SK-N-SH treated with all-trans-retinoic acid at 6 μM for 48 hours (cell line): ENCODE data around the gene NNAT.

Experiments
- ATAC-seq: fragments of 200-7000 bp; cut with Tn5 transposase; 3 replicates; pipeline ENCODE4 v1.9.1; 2020; ENCODE audit warnings: mild to moderate bottlenecking, moderate library complexity
- ARNTL ChIP-seq: fragments of 450-650 bp; formaldehyde crosslinking; IDR thresholded peaks from 2 replicates; pipeline ENCODE4 v1.5.0; 2020; ENCODE audit warnings: low read depth, mild to moderate bottlenecking, moderate library complexity, borderline replicate concordance
- BACH2 ChIP-seq: fragments of 250-450 bp; sonication (Bioruptor Pico); IDR thresholded peaks from 2 replicates; pipeline ENCODE4 v1.9.0; 2021; ENCODE audit warnings: mild to moderate bottlenecking, borderline replicate concordance
- CREB5 ChIP-seq: fragments of 250-450 bp; sonication (Bioruptor Pico); IDR thresholded peaks from 2 replicates; pipeline ENCODE4 v1.5.1; 2020; ENCODE audit warnings: low read depth, mild to moderate bottlenecking, moderate library complexity
- CSDC2 ChIP-seq: fragments of 250-450 bp; sonication (Bioruptor Pico); IDR thresholded peaks from 2 replicates; pipeline ENCODE4 v1.5.0; 2020; ENCODE audit warnings: mild to moderate bottlenecking, moderate library complexity
- ESRRG ChIP-seq: fragments of 250-450 bp; sonication (Bioruptor Pico); IDR thresholded peaks from 2 replicates; pipeline ENCODE4 v1.6.1; 2021; ENCODE audit warnings: mild to moderate bottlenecking
- GLIS3 ChIP-seq: fragments of 250-450 bp; sonication (Bioruptor Pico); IDR thresholded peaks from 2 replicates; pipeline ENCODE4 v1.5.0; 2020; ENCODE audit warnings: mild to moderate bottlenecking, moderate library complexity
- ISL1 ChIP-seq: fragments of 250-450 bp; sonication (Bioruptor Pico); IDR thresholded peaks from 2 replicates; pipeline ENCODE4 v2.1.2; 2022; ENCODE audit warnings: mild to moderate bottlenecking, moderate library complexity
- OSR1 ChIP-seq: fragments of 250-450 bp; sonication (Bioruptor Pico); IDR thresholded peaks from 2 replicates; pipeline ENCODE4 v1.8.0; 2022; ENCODE audit warnings: moderate library complexity, mild to moderate bottlenecking, inconsistent platforms
- PATZ1 ChIP-seq: fragments of 250-450 bp; sonication (Bioruptor Pico); IDR thresholded peaks from 2 replicates; pipeline ENCODE4 v1.8.0; 2020; ENCODE audit warnings: mild to moderate bottlenecking, moderate library complexity, borderline replicate concordance
- POU6F1 ChIP-seq: fragments of 250-450 bp; sonication (Bioruptor Pico); IDR thresholded peaks from 2 replicates; pipeline ENCODE4 v1.8.0; 2021; ENCODE audit warnings: low read depth, mild to moderate bottlenecking, moderate library complexity, borderline replicate concordance
- PPARA ChIP-seq: fragments of 250-450 bp; sonication (Bioruptor Pico); IDR thresholded peaks from 2 replicates; pipeline ENCODE4 v1.5.0; 2020; ENCODE audit warnings: mild to moderate bottlenecking, borderline replicate concordance
- RARB ChIP-seq: fragments of 250-450 bp; sonication (Bioruptor Pico); IDR thresholded peaks from 2 replicates; pipeline ENCODE4 v1.8.0; 2021; ENCODE audit warnings: mild to moderate bottlenecking, moderate library complexity
- SNAI2 ChIP-seq: fragments of 250-450 bp; sonication (Bioruptor Pico); IDR thresholded peaks from 2 replicates; pipeline ENCODE4 v1.5.0; 2020; ENCODE audit warnings: mild to moderate bottlenecking, moderate library complexity
- TCF4 ChIP-seq: fragments of 250-450 bp; sonication (Bioruptor Pico); IDR thresholded peaks from 2 replicates; pipeline ENCODE4 v1.8.0; 2021; ENCODE audit warnings: mild to moderate bottlenecking, moderate library complexity, borderline replicate concordance
- TOX ChIP-seq: fragments of 250-450 bp; sonication (Bioruptor Pico); IDR thresholded peaks from 2 replicates; pipeline ENCODE4 v1.8.0; 2021; ENCODE audit warnings: mild to moderate bottlenecking, moderate library complexity, borderline replicate concordance
- TSHZ2 ChIP-seq: fragments of 250-450 bp; sonication (Bioruptor Pico); IDR thresholded peaks from 2 replicates; pipeline ENCODE4 v1.5.0; 2020; ENCODE audit warnings: mild to moderate bottlenecking, moderate library complexity
- ZC3H10 ChIP-seq: fragments of 250-450 bp; sonication (Bioruptor Pico); IDR thresholded peaks from 2 replicates; pipeline ENCODE4 v1.5.1; 2021; ENCODE audit warnings: mild to moderate bottlenecking, moderate library complexity
- ZFP30 ChIP-seq: fragments of 450-650 bp; formaldehyde crosslinking; IDR thresholded peaks from 2 replicates; pipeline ENCODE4 v1.5.0; 2022; ENCODE audit warnings: mild to moderate bottlenecking, moderate library complexity
- ZNF565 ChIP-seq: fragments of 450-650 bp; formaldehyde crosslinking; conservative IDR thresholded peaks from 2 replicates; pipeline ENCODE4 v1.5.0; 2020; ENCODE audit warnings: low read depth, mild to moderate bottlenecking, moderate library complexity
- ZNF70 ChIP-seq: fragments of 450-650 bp; formaldehyde crosslinking; IDR thresholded peaks from 2 replicates; pipeline ENCODE4 v1.5.0; 2020; ENCODE audit warnings: mild to moderate bottlenecking, moderate library complexity
- ZNF8 ChIP-seq: fragments of 450-650 bp; formaldehyde crosslinking; IDR thresholded peaks from 2 replicates; pipeline ENCODE4 v1.5.0; 2020; ENCODE audit warnings: mild to moderate bottlenecking, moderate library complexity

The NNAT gene

GRCh38 chr20:37564016-37564387 lies 43.0 kb downstream of the NNAT start:
- TF ChIP-seq TCF4 (CRISPR knock-in tag) (no peak), ZNF565 (CRISPR knock-in tag) (no peak), GLIS3 (CRISPR knock-in tag) (no peak), ZC3H10 (CRISPR knock-in tag) (no peak), ZNF70 (no peak), OSR1 (no peak), POU6F1 (CRISPR knock-in tag) (no peak), ZNF8 (CRISPR knock-in tag) (no peak), RARB (no peak), PPARA (CRISPR knock-in tag) (no peak), ARNTL (no peak), TSHZ2 (CRISPR knock-in tag) (no peak), SNAI2 (CRISPR knock-in tag) (no peak), ESRRG (CRISPR knock-in tag) (no peak), CREB5 (no peak), CSDC2 (CRISPR knock-in tag) (no peak), BACH2 (CRISPR knock-in tag) (no peak), TOX (CRISPR knock-in tag) (no peak), PATZ1 (CRISPR knock-in tag) (no peak)
- ATAC-seq: no peak

- ATAC-seq: peak; percentile 91
- no peak for TF ChIP-seq RARB
- no peak for TF ChIP-seq ZNF8 (CRISPR knock-in tag)
- no peak for TF ChIP-seq CREB5
Measured at GRCh38 chr20:37564388-37565133, 43.5 kb downstream of the NNAT start.

GRCh38 chr20:37565134-37565811 lies 44.2 kb downstream of the NNAT start:
- ATAC-seq: no peak
- TF ChIP-seq POU6F1 (CRISPR knock-in tag): no peak
- no peak for TF ChIP-seq ZFP30
- TF ChIP-seq ZNF70: no peak
- no peak for TF ChIP-seq ZC3H10 (CRISPR knock-in tag)
- no peak for TF ChIP-seq PPARA (CRISPR knock-in tag)
- TF ChIP-seq TOX (CRISPR knock-in tag): no peak
- TF ChIP-seq ZNF8 (CRISPR knock-in tag): no peak
- no peak for TF ChIP-seq ISL1
- no peak for TF ChIP-seq OSR1
- no peak for TF ChIP-seq ZNF565 (CRISPR knock-in tag)
